MM.1S (cell line): Measurements from ENCODE around the gene CROCC2.

ENCODE experiments used
- CTCF ChIP-seq: fragments of 300-600 bp; sonication (generic); IDR thresholded peaks from 2 replicates; pipeline ENCODE4 v1.5.1; 2016; ENCODE audit warnings: antibody characterized with exemption, low read length, mixed read lengths
- EZH2 ChIP-seq: fragments of 300-600 bp; sonication (generic); optimal IDR thresholded peaks from 2 replicates; pipeline ENCODE3; 2017; ENCODE audit warnings: low read depth, mild to moderate bottlenecking, antibody characterized with exemption, low read length, mixed read lengths
- EZH2phosphoT487 ChIP-seq: fragments of 300-600 bp; sonication (generic); IDR thresholded peaks from 2 replicates; pipeline ENCODE4 v1.6.1; 2018; ENCODE audit warnings: antibody characterized with exemption, low read length

- no peak for TF ChIP-seq CTCF
- no peak for TF ChIP-seq EZH2phosphoT487
- no peak for TF ChIP-seq EZH2
These were observed 40.7 kb upstream of the CROCC2 start for GRCh38 chr2:240865391-240865790.
